GM06990 (cell line): Measurements from ENCODE around the gene OLFM1.

Experiments used
- DNase-seq: peaks from one replicate; pipeline ENCODE4 v3.0.0-alpha.2; 2011; ENCODE audit not compliant: insufficient read length; ENCODE audit errors: extremely low read depth
- H3K27me3 ChIP-seq: replicated peaks from 2 replicates; pipeline ENCODE4 v1.6.0; 2011; ENCODE audit warnings: low read length; ENCODE audit not compliant: control insufficient read depth, insufficient read depth
- H3K36me3 ChIP-seq: 2 replicates; pipeline ENCODE4 v1.5.1; 2011; ENCODE audit warnings: low read length; ENCODE audit not compliant: control insufficient read depth, insufficient read depth
- H3K4me3 ChIP-seq: replicated peaks from 2 replicates; pipeline ENCODE4 v1.5.1; 2011; ENCODE audit warnings: low read depth, mild to moderate bottlenecking, control low read depth, low read length
- CTCF ChIP-seq: IDR thresholded peaks from 2 replicates; pipeline ENCODE4 v1.5.1; 2011; ENCODE audit warnings: low read length, control low read depth, mild to moderate bottlenecking, inconsistent platforms; ENCODE audit not compliant: insufficient read depth, poor library complexity, severe bottlenecking

The OLFM1 gene

GRCh38 chr9:135120249-135120648 is 32.8 kb downstream of the OLFM1 start:
- Histone ChIP-seq H3K27me3 (no peaks in the 10 kb centered on the region), H3K4me3 (no peak overlapping the region), H3K36me3 (no peaks in the 10 kb centered on the region)
- TF ChIP-seq CTCF: no peak
- no peak for DNase-seq

GRCh38 chr9:135122316-135122715 is 34.8 kb downstream of the OLFM1 start:
- Histone ChIP-seq H3K27me3 (no peaks in the 10 kb centered on the region), H3K4me3 (no peak overlapping the region), H3K36me3 (no peaks in the 10 kb centered on the region)
- TF ChIP-seq CTCF: no peak
- DNase-seq: no peak

GRCh38 chr9:135123126-135123772 is 35.8 kb downstream of the OLFM1 start:
- Histone ChIP-seq H3K36me3 (no peaks in the 10 kb centered on the region), H3K27me3 (no peaks in the 10 kb centered on the region), H3K4me3 (no peak overlapping the region)
- no peak for TF ChIP-seq CTCF
- DNase-seq: no peak

GRCh38 chr9:135123773-135124134 is 36.3 kb downstream of the OLFM1 start:
- H3K27me3 ChIP-seq: no peaks in the 10 kb centered on the region
- no peak for DNase-seq
- H3K4me3 ChIP-seq: no peak overlapping the region
- TF ChIP-seq CTCF: no peak
- H3K36me3 ChIP-seq: no peaks in the 10 kb centered on the region

- Histone ChIP-seq H3K4me3 (no peak overlapping the region), H3K36me3 (no peaks in the 10 kb centered on the region), H3K27me3 (no peaks in the 10 kb centered on the region)
- no peak for TF ChIP-seq CTCF
- DNase-seq: no peak
Observed at GRCh38 chr9:135126451-135127187, 39.2 kb downstream of the OLFM1 start.
